Upper lobe of left lung (tissue), 4 donors: ENCODE data around the gene ENOSF1.
"Not testable (repeated sequence)": the region's sequence is repeated elsewhere in the genome, so short reads cannot be mapped to it uniquely, and the experiment has no call there.

Source experiments
- POLR2A ChIP-seq, 4 donors: fragments of 450-650 bp; IDR thresholded peaks; one replicate each; pipeline ENCODE4 v1.5.1; 2016 to 2017; ENCODE audit warnings: antibody characterized with exemption in 4 of 4, mild to moderate bottlenecking in 2 of 4
- POLR2AphosphoS5 ChIP-seq, 2 donors: sonication (generic); formaldehyde crosslinking; IDR thresholded peaks; one replicate each; pipeline ENCODE4 v1.5.1; 2017; ENCODE audit warnings: antibody characterized with exemption in 2 of 2
- TF ChIP-seq, protein P1 (sequence below), 6 experiments: fragments of 450-650 bp in 4 of 6; fragments of 200-600 bp in 2 of 6; sonication (generic) in 2 of 6; IDR thresholded peaks; one replicate each; pipeline ENCODE4 v1.5.1; 2016 to 2019; ENCODE audit warnings: antibody characterized with exemption in 6 of 6

DNA sequence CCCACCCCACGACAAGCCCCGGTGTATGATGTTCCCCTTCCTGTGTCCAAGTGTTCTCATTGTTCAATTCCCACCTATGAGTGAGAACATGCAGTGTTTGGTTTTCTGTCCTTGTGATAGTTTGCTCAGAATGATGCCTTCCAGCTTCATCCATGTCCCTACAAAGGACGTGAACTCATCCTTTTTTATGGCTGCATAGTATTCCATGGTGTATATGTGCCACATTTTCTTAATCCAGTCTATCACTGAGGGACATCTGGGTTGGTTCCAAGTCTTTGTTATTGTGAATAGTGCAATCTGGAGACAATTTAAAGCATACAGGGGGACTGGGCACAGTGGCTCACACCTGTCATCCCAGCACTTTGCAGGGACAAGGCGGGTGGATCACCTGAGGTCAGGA, 47.4 kb upstream of the ENOSF1 start:
- TF ChIP-seq POLR2A, POLR2AphosphoS5 (IDR thresholded peaks at IDR 0.05): not testable (repeated sequence)
- TF ChIP-seq, protein P1, sequence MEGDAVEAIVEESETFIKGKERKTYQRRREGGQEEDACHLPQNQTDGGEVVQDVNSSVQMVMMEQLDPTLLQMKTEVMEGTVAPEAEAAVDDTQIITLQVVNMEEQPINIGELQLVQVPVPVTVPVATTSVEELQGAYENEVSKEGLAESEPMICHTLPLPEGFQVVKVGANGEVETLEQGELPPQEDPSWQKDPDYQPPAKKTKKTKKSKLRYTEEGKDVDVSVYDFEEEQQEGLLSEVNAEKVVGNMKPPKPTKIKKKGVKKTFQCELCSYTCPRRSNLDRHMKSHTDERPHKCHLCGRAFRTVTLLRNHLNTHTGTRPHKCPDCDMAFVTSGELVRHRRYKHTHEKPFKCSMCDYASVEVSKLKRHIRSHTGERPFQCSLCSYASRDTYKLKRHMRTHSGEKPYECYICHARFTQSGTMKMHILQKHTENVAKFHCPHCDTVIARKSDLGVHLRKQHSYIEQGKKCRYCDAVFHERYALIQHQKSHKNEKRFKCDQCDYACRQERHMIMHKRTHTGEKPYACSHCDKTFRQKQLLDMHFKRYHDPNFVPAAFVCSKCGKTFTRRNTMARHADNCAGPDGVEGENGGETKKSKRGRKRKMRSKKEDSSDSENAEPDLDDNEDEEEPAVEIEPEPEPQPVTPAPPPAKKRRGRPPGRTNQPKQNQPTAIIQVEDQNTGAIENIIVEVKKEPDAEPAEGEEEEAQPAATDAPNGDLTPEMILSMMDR (IDR thresholded peaks at IDR 0.05), result not testable (repeated sequence)
